ENCODE data around the gene SGIP1.

Gene SGIP1

DNA sequence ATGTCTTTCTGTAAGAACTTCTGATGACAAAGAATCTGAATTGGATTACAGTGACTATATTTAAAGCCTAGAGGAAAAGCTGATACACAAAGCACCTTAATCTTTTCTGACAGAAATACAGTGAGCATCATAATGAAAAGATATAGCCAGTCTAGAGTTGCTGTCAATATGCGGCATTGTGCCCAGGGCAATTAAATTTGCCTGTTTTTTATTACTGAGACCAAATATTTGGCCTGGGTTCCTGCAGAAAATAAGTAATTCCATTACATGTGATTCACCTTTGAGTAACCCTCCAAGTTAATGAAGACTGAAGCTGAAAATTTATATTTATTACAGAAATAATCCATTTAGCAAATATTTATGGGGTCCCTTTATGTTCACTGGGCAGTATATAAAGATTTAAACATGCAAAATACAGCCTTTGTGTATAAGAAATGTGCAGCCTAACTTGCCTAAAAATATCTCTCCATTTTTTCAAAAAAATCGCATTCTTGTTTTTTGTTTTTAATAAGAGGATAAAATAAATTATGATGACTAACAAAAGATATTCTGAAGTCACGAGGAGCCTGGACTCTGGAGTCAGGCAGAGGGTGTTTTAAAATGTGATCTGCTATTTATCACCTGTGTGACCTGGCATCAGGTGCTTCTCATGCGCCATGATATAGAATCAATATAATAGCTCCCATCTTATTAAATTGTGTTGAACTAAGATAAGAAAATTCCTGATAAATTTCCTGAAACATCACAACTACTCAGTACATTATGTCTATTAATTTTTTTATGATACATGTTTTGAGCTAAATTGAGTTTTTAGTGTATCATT lies 83.6 kb downstream of the SGIP1 start:
- TF ChIP-seq RAD21 (IDR thresholded peaks at IDR 0.05; ENCODE audit: low read depth): no peak
- TF ChIP-seq TCF12 (IDR thresholded peaks at IDR 0.05; ENCODE audit: low read depth): no peak

DNA sequence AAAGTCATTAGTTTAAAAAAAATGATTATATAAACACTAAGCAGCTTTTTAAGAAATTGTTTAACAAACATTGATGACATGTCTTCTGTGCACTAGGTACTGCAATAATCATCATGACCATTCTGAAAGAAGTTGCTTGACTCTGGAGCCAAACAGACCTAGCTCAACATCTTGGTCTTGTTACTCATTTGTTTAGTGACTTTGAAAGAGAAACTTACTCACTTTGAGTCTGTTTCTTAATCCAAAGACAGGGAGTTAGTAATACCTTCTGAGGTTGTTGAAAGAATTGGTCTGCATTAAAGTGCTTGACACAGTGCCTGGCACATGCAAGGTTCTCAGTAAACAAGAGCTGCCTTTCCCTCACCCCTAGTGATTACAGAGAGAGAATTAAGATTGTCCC lies 84.4 kb downstream of the SGIP1 start:
- TF ChIP-seq TEAD4 (IDR thresholded peaks at IDR 0.05) (no peak), YY1 (IDR thresholded peaks at IDR 0.05; ENCODE audit: low read depth) (no peak), EP300 (IDR thresholded peaks at IDR 0.05; ENCODE audit: borderline replicate concordance) (no peak), CEBPB (IDR thresholded peaks at IDR 0.05) (no peak), TAF1 (IDR thresholded peaks at IDR 0.05; ENCODE audit: low read depth) (no peak), NFIC (IDR thresholded peaks at IDR 0.05) (no peak), ZBTB7A (IDR thresholded peaks at IDR 0.05; ENCODE audit: low read depth) (no peak), EGR1 (IDR thresholded peaks at IDR 0.05) (no peak), FOXM1 (IDR thresholded peaks at IDR 0.05; ENCODE audit: borderline replicate concordance, low read depth) (no peak)
- TF ChIP-seq, protein P1, sequence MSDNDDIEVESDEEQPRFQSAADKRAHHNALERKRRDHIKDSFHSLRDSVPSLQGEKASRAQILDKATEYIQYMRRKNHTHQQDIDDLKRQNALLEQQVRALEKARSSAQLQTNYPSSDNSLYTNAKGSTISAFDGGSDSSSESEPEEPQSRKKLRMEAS (IDR thresholded peaks at IDR 0.05): no peak

DNA sequence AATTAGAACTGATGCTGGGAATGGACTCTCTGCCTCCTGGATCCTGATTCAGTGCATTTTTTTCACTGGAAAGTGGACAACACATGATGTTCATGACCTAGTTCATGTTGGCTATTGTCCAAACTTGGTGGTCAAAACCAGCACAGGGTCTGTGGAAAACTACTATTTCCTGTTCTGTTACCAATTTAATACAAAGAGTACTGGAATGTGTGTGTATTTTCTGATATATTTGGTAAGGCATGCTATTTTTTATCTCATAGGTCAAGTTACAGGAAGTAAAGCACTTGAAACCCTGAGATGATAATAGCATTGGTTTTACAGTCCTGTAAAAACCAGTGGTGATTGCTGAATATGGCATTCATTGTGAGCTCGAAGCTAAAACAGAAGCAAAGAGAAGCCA lies 89.9 kb downstream of the SGIP1 start:
- no peak for TF ChIP-seq ZBTB7A (IDR thresholded peaks at IDR 0.05; ENCODE audit: low read depth)
- TF ChIP-seq TCF12 (IDR thresholded peaks at IDR 0.05; ENCODE audit: low read depth): no peak
- no peak for TF ChIP-seq EGR1 (IDR thresholded peaks at IDR 0.05)
- TF ChIP-seq, protein P2, sequence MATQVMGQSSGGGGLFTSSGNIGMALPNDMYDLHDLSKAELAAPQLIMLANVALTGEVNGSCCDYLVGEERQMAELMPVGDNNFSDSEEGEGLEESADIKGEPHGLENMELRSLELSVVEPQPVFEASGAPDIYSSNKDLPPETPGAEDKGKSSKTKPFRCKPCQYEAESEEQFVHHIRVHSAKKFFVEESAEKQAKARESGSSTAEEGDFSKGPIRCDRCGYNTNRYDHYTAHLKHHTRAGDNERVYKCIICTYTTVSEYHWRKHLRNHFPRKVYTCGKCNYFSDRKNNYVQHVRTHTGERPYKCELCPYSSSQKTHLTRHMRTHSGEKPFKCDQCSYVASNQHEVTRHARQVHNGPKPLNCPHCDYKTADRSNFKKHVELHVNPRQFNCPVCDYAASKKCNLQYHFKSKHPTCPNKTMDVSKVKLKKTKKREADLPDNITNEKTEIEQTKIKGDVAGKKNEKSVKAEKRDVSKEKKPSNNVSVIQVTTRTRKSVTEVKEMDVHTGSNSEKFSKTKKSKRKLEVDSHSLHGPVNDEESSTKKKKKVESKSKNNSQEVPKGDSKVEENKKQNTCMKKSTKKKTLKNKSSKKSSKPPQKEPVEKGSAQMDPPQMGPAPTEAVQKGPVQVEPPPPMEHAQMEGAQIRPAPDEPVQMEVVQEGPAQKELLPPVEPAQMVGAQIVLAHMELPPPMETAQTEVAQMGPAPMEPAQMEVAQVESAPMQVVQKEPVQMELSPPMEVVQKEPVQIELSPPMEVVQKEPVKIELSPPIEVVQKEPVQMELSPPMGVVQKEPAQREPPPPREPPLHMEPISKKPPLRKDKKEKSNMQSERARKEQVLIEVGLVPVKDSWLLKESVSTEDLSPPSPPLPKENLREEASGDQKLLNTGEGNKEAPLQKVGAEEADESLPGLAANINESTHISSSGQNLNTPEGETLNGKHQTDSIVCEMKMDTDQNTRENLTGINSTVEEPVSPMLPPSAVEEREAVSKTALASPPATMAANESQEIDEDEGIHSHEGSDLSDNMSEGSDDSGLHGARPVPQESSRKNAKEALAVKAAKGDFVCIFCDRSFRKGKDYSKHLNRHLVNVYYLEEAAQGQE (IDR thresholded peaks at IDR 0.05; ENCODE audit: low read depth): no peak
- no peak for TF ChIP-seq CREB1 (IDR thresholded peaks at IDR 0.05; ENCODE audit: low read depth)
- no peak for TF ChIP-seq TEAD4 (IDR thresholded peaks at IDR 0.05)
- no peak for TF ChIP-seq YY1 (IDR thresholded peaks at IDR 0.05; ENCODE audit: low read depth)

DNA sequence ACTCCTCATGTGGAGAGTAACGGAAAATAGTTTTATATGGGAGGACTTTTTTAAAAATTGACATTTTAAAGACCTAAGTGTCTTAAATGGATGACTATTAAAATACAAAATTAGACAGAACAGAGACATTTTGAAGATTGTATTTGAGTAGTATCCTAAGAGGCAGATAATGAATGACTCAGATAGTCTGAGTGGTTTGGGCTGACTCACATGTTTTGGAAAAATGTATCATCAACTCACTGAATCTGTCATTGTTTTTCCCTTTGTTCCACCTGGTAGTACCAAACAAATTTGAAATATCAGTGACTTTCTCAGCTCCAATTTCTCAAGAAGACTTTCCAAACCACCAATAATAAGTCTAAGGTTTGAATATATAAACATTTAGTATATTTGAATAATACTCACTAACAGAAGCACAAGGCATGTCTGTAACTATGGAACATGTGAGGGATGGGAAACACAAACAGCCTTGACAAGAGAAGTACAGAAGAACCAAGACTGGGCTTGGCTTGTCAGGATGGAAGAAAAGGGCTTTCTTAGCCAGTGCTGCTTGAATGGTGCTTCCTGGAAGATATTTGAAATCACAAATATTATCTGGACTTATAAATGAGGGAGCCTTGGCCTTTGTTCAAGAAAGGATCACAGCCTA lies 90.6 kb downstream of the SGIP1 start:
- TF ChIP-seq YY1 (IDR thresholded peaks at IDR 0.05; ENCODE audit: low read depth): no peak
- no peak for TF ChIP-seq CREB1 (IDR thresholded peaks at IDR 0.05; ENCODE audit: low read depth)
- TF ChIP-seq FOXM1 (IDR thresholded peaks at IDR 0.05; ENCODE audit: borderline replicate concordance, low read depth): no peak
- TF ChIP-seq TEAD4 (IDR thresholded peaks at IDR 0.05): no peak
- no peak for TF ChIP-seq ZBTB7A (IDR thresholded peaks at IDR 0.05; ENCODE audit: low read depth)
- TF ChIP-seq, protein P2 (IDR thresholded peaks at IDR 0.05; ENCODE audit: low read depth): no peak
- TF ChIP-seq TAF1 (IDR thresholded peaks at IDR 0.05; ENCODE audit: low read depth): no peak
- no peak for TF ChIP-seq RAD21 (IDR thresholded peaks at IDR 0.05; ENCODE audit: low read depth)
- no peak for TF ChIP-seq CEBPB (IDR thresholded peaks at IDR 0.05)
- TF ChIP-seq EGR1 (IDR thresholded peaks at IDR 0.05): no peak
- no peak for TF ChIP-seq EP300 (IDR thresholded peaks at IDR 0.05; ENCODE audit: borderline replicate concordance)
- TF ChIP-seq, protein P1 (IDR thresholded peaks at IDR 0.05): no peak

DNA sequence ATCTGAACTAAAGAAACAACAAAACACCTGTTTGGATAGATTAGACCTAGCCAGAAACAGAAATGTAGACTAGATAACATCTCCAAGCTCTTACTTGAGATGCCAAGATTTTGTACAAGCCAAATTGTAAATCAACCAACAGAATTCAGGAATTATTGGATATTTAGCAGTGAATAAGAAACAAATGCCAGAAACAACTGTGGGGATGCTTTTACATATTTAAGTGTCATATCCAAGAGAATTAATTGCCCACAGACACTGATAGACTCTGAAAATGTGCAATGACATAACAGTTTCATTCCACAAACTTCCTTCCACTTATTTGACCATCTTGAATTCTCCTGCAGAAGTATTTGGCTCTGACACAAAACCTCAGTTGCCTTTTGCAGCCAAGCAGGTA lies 92.3 kb downstream of the SGIP1 start:
- TF ChIP-seq, protein P2 (IDR thresholded peaks at IDR 0.05; ENCODE audit: low read depth): no peak
- TF ChIP-seq, protein P3, sequence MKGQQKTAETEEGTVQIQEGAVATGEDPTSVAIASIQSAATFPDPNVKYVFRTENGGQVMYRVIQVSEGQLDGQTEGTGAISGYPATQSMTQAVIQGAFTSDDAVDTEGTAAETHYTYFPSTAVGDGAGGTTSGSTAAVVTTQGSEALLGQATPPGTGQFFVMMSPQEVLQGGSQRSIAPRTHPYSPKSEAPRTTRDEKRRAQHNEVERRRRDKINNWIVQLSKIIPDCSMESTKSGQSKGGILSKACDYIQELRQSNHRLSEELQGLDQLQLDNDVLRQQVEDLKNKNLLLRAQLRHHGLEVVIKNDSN (IDR thresholded peaks at IDR 0.05): no peak
- TF ChIP-seq EGR1 (IDR thresholded peaks at IDR 0.05) (no peak), CREB1 (IDR thresholded peaks at IDR 0.05; ENCODE audit: low read depth) (no peak), RAD21 (IDR thresholded peaks at IDR 0.05; ENCODE audit: low read depth) (no peak), YY1 (IDR thresholded peaks at IDR 0.05; ENCODE audit: low read depth) (no peak), NFIC (IDR thresholded peaks at IDR 0.05) (no peak)
